ENCODE data around the gene ETFA. TPM values are rescaled to one million over a fixed set of nuclear protein-coding genes. Genes with fewer than 3 reads are reported as not detected.

Gene ETFA
- total RNA-seq, 1 donor from 2014 or later: 539 TPM

GRCh38 chr15:76204916-76205460, 106.3 kb downstream of the ETFA start:
- intact Hi-C loops (cut with DNase I): no loop called here
- ATAC-seq (ENCODE audit: poor library complexity) (no peak), DNase-seq (no peak)

GRCh38 chr15:76204109-76204845, 107.0 kb downstream of the ETFA start:
- intact Hi-C loops (cut with DNase I): no loop called here
- DNase-seq: no peak
- no peak for ATAC-seq (ENCODE audit: poor library complexity)

- intact Hi-C loops (cut with DNase I): no loop called here
- ATAC-seq (ENCODE audit: poor library complexity) (no peak), DNase-seq (no peak)
These were observed 107.7 kb downstream of the ETFA start for GRCh38 chr15:76203346-76204108.

GRCh38 chr15:76201536-76202255, 109.6 kb downstream of the ETFA start:
- intact Hi-C loops (cut with DNase I): no loop called here
- no peak for ATAC-seq (ENCODE audit: poor library complexity)
- DNase-seq: no peak

- intact Hi-C loops (cut with DNase I): no loop called here
- ATAC-seq (ENCODE audit: poor library complexity) (no peak), DNase-seq (no peak)
These were observed 110.6 kb downstream of the ETFA start for GRCh38 chr15:76200641-76201105.

GRCh38 chr15:76200083-76200465, 111.2 kb downstream of the ETFA start:
- ATAC-seq (ENCODE audit: poor library complexity) (no peak), DNase-seq (peak; percentile 9)
- intact Hi-C loops (cut with DNase I): no loop called here

GRCh38 chr15:76199106-76200082, 111.9 kb downstream of the ETFA start:
- intact Hi-C loops (cut with DNase I): no loop called here
- ATAC-seq (ENCODE audit: poor library complexity) (peak; percentile 53), DNase-seq (peak; percentile 71)

- intact Hi-C loops (cut with DNase I): no loop called here
- no peak for ATAC-seq (ENCODE audit: poor library complexity)
These were observed 112.7 kb downstream of the ETFA start for GRCh38 chr15:76198456-76199105.

GRCh38 chr15:76197703-76198455, 113.4 kb downstream of the ETFA start:
- DNase-seq (peak; percentile 17), ATAC-seq (ENCODE audit: poor library complexity) (no peak)
- intact Hi-C loops (cut with DNase I): no loop called here

More at GRCh38 chr15:76198456-76199105, 112.7 kb downstream of the ETFA start:
- DNase-seq: peak; percentile 11

- DNase-seq (peak; percentile 64), ATAC-seq (ENCODE audit: poor library complexity) (peak; percentile 73)
- intact Hi-C loops (cut with DNase I): no loop called here
These were observed 114.7 kb downstream of the ETFA start for GRCh38 chr15:76196269-76197231.

- ATAC-seq (ENCODE audit: poor library complexity) (no peak), DNase-seq (peak; percentile 15)
- intact Hi-C loops (cut with DNase I): no loop called here
These were observed 115.6 kb downstream of the ETFA start for GRCh38 chr15:76195506-76196268.

- ATAC-seq (ENCODE audit: poor library complexity): no peak
- DNase-seq: no peak
- intact Hi-C loops (cut with DNase I): no loop called here
These were observed 117.3 kb downstream of the ETFA start for GRCh38 chr15:76193934-76194333.

GRCh38 chr15:76192715-76193114, 118.6 kb downstream of the ETFA start:
- ATAC-seq (ENCODE audit: poor library complexity) (no peak), DNase-seq (no peak)
- intact Hi-C loops (cut with DNase I): no loop called here

GRCh38 chr15:76191539-76192244, 119.6 kb downstream of the ETFA start:
- DNase-seq (no peak), ATAC-seq (ENCODE audit: poor library complexity) (no peak)
- intact Hi-C loops (cut with DNase I): no loop called here
